H1 (cell line): ENCODE data around the gene C3orf18. TPM values are rescaled to one million over a fixed set of nuclear protein-coding genes. Genes with fewer than 3 reads are reported as not detected.

Source experiments
- E2F6 ChIP-seq: IDR thresholded peaks from 2 replicates; pipeline ENCODE4 v1.6.1; 2012; ENCODE audit warnings: inconsistent platforms
- TEAD4 ChIP-seq: IDR thresholded peaks from 2 replicates; pipeline ENCODE4 v1.6.1; 2012; ENCODE audit warnings: low read depth, low read length, inconsistent platforms, mixed read lengths
- polyA plus RNA-seq, 7 experiments: library from polyadenylated mRNA; depleted of rRNA in 3 of 7; stranded (reverse) in 5 of 7; unstranded in 2 of 7; fragments of >200 nt in 5 of 7; fragments of 200-250 nt in 2 of 7; gene quantifications; 1 replicate in 5 of 7; 2 replicates in 1 of 7; 4 replicates in 1 of 7; pipeline versions ENCODE4 v1.2.1 to v1.2.3, GENCODE V29; 2011 to 2013; ENCODE audit warnings: missing spikeins in 2 of 7, mixed read lengths in 2 of 7
- total RNA-seq: library from RNA; stranded (reverse); fragmentation: NEBNext Ultra II Directional; extraction: Animal tissue kit (Norgen Biotek cat#: 25700); gene quantifications from 2 replicates; pipeline ENCODE4 v1.2.1, GENCODE V29; 2021
- TF ChIP-seq, protein P1 (sequence below): IDR thresholded peaks from 2 replicates; pipeline ENCODE4 v1.6.1; 2012; ENCODE audit warnings: low read length, inconsistent platforms

C3orf18 gene
- total and polyA plus RNA-seq, 2 of the 8 experiments (the other 6 are each of a cell fraction or from before 2014, with no cell fraction given), result 7.5 to 15.0 TPM

DNA sequence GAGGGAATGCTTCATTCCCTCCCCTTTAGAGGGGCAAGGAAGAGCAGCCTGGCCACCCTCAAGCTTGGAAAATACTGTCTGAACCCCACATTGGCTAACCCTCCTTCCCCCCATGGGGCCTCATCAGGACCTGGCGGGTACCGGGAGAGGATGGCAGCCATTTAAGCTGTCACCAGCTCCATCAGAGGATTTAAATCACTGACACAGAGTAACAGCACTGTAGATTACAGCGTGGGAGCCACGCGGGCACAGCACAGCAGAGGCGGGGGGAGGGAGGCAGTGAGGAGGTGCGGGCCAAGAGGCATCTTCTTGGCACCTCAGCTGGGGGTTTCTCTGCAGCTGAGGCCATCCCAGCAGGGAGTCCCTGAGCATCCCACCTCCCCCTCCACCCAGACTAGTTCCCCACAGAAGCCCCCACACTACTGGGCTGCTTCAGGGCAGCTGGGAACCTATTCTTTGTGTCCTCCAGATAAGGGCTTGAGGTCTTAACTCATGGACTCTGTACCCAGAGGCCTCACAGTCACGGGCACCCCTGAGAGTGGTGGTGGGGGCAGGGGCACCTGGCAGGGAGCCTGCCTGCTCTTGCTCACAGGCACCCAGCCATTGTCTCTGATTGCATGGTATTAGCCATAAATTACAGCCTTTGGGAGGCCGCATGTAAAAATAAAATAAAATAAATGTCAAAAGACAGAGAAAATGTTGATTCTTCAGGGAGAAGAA is 42.2 kb downstream of the C3orf18 start (continued):
- TF ChIP-seq, protein P1, sequence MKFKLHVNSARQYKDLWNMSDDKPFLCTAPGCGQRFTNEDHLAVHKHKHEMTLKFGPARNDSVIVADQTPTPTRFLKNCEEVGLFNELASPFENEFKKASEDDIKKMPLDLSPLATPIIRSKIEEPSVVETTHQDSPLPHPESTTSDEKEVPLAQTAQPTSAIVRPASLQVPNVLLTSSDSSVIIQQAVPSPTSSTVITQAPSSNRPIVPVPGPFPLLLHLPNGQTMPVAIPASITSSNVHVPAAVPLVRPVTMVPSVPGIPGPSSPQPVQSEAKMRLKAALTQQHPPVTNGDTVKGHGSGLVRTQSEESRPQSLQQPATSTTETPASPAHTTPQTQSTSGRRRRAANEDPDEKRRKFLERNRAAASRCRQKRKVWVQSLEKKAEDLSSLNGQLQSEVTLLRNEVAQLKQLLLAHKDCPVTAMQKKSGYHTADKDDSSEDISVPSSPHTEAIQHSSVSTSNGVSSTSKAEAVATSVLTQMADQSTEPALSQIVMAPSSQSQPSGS, result no peak
- TF ChIP-seq TEAD4 (no peak), E2F6 (no peak)
